K562 (cell line): Measurements from ENCODE around the gene UBASH3A. TPM values are rescaled to one million over a fixed set of nuclear protein-coding genes. Genes with fewer than 3 reads are reported as not detected.

Experiments
- ATAC-seq: fragments of 200-7000 bp; cut with Tn5 transposase; 3 replicates; pipeline ENCODE4 v1.9.1; 2020; ENCODE audit warnings: moderate library complexity
- BruUV-seq: library from RNA; stranded (reverse); fragments of 400-500 nt; replicated peaks from 2 replicates; lab custom pipeline; 2021; lab: Mats Ljungman, UMichigan
- CTCF ChIA-PET: fragments of 300-600 bp; formaldehyde crosslinking; extraction: SDS; loops from one replicate; lab custom pipeline; 2021; ENCODE audit warnings: low intra/inter-chr PET ratio; lab: Yijun Ruan, JAX
- POLR2A ChIA-PET: fragments of 300-600, 350-650 bp; sonication (Branson Sonifier 250); formaldehyde crosslinking; extraction: SDS; loops from one replicate; lab custom pipeline; 2021; ENCODE audit warnings: antibody characterized with exemption, inconsistent platforms; lab: Yijun Ruan, JAX
- DNase-seq, 4 experiments: peaks; one replicate each; pipeline versions ENCODE4 v3.0.0 to v3.0.0-alpha.2; 2011 to 2018; ENCODE audit warnings: low spot score in 3 of 4, mixed read lengths in 3 of 4; ENCODE audit errors: extremely low read depth in 1 of 4
- FAIRE-seq: peaks from 2 replicates; lab custom pipeline; 2011; peaks lifted over from hg19 to GRCh38; lab: Jason Lieb, UNC
- H2AFZ ChIP-seq: 2 replicates; pipeline ENCODE4 v1.6.0; 2011; ENCODE audit warnings: low read depth, low read length, control low read depth, inconsistent platforms
- H3K27ac ChIP-seq: fragments of 200-600 bp; 3 replicates; pipeline ENCODE4 v1.8.0; 2011; ENCODE audit warnings: low read depth, mild to moderate bottlenecking, control low read depth, inconsistent platforms, low read length, moderate library complexity, mixed read lengths; ENCODE audit errors: extremely low read depth
- H3K27me3 ChIP-seq, 2 experiments: fragments of 300-600 bp in 1 of 2; 2 replicates in 1 of 2; 3 replicates in 1 of 2; pipeline versions ENCODE4 v1.6.0 to v1.8.0; 2011; ENCODE audit warnings: inconsistent platforms in 2 of 2, low read length in 2 of 2, mild to moderate bottlenecking in 1 of 2, mixed read lengths in 1 of 2, moderate library complexity in 1 of 2; ENCODE audit not compliant: control insufficient read depth in 2 of 2, insufficient read depth in 2 of 2
- H3K36me3 ChIP-seq: fragments of 300-600 bp; 3 replicates; pipeline ENCODE4 v1.8.0; 2011; ENCODE audit warnings: mild to moderate bottlenecking, low read length, inconsistent platforms; ENCODE audit not compliant: control insufficient read depth, insufficient read depth
- H3K4me1 ChIP-seq, 2 experiments: fragments of 200-600 bp in 1 of 2; replicated peaks in 1 of 2; 2 replicates in 1 of 2; 3 replicates in 1 of 2; pipeline versions ENCODE4 v1.5.1 to v1.8.0; 2011; ENCODE audit warnings: inconsistent platforms in 2 of 2, low read length in 2 of 2, mild to moderate bottlenecking in 1 of 2, mixed read lengths in 1 of 2, moderate library complexity in 1 of 2; ENCODE audit not compliant: control insufficient read depth in 2 of 2, insufficient read depth in 2 of 2
- H3K4me2 ChIP-seq: 2 replicates; pipeline ENCODE4 v1.6.1; 2011; ENCODE audit warnings: low read length, control low read depth, inconsistent platforms, mixed read lengths; ENCODE audit not compliant: insufficient read depth
- H3K4me3 ChIP-seq: fragments of 200-600 bp; sonication (generic), shearing (Covaris generic); 2 replicates; pipeline ENCODE4 v1.5.1; 2016; ENCODE audit warnings: control low read depth, inconsistent platforms
- H3K79me2 ChIP-seq: fragments of 200-600 bp; 3 replicates; pipeline ENCODE4 v1.8.0; 2011; ENCODE audit warnings: low read length, inconsistent platforms; ENCODE audit not compliant: control insufficient read depth, insufficient read depth
- H3K9ac ChIP-seq, 2 experiments: 2 replicates each; pipeline versions ENCODE4 v1.6.0 to v1.6.1; 2011; ENCODE audit warnings: low read depth in 2 of 2, low read length in 2 of 2, control low read depth in 1 of 2, inconsistent platforms in 1 of 2, mild to moderate bottlenecking in 1 of 2, mixed read lengths in 1 of 2; ENCODE audit not compliant: insufficient read depth in 1 of 2
- H3K9me1 ChIP-seq: one replicate; pipeline ENCODE4 v1.6.0; 2011; ENCODE audit warnings: inconsistent platforms, mild to moderate bottlenecking, low read length, moderate library complexity; ENCODE audit not compliant: control insufficient read depth, insufficient read depth
- H3K9me3 ChIP-seq: replicated peaks from 2 replicates; pipeline ENCODE4 v1.5.1; 2011; ENCODE audit warnings: low read depth, low read length, inconsistent platforms; ENCODE audit not compliant: control insufficient read depth, insufficient read depth
- H4K20me1 ChIP-seq: replicated peaks from 2 replicates; pipeline ENCODE4 v1.6.1; 2011; ENCODE audit warnings: low read length, inconsistent platforms, mixed read lengths; ENCODE audit not compliant: control insufficient read depth, insufficient read depth
- BCOR ChIP-seq: fragments of 450-650 bp; IDR thresholded peaks from 2 replicates; pipeline ENCODE4 v1.6.1; 2016
- BRD4 ChIP-seq: fragments of 200-600 bp; sonication (generic); IDR thresholded peaks from 2 replicates; pipeline ENCODE4 v1.6.1; 2017; ENCODE audit warnings: inconsistent platforms
- CEBPG ChIP-seq, 3 experiments: fragments of 200-800 bp in 1 of 3; sonication (Bioruptor generic) in 1 of 3; sonication (generic) in 1 of 3; formaldehyde crosslinking in 1 of 3; IDR thresholded peaks in 2 of 3; conservative IDR thresholded peaks in 1 of 3; 2 replicates each; pipeline versions ENCODE4 v1.6.1 to v1.8.0; 2016 to 2022; ENCODE audit warnings: missing compliant biosample characterization in 2 of 3, missing genetic modification characterization in 2 of 3, mild to moderate bottlenecking in 1 of 3, missing genetic modification reagents in 1 of 3
- CREB1 ChIP-seq, 2 experiments: sonication (generic) in 1 of 2; formaldehyde crosslinking in 1 of 2; IDR thresholded peaks; 2 replicates each; pipeline versions ENCODE4 v1.6.1 to v1.8.0; 2012 to 2022; ENCODE audit warnings: inconsistent platforms in 1 of 2, mild to moderate bottlenecking in 1 of 2, missing genetic modification reagents in 1 of 2, moderate library complexity in 1 of 2
- ELF1 ChIP-seq: fragments of 200-800 bp; sonication (Bioruptor generic); IDR thresholded peaks from 2 replicates; pipeline ENCODE4 v1.6.1; 2016; ENCODE audit warnings: missing genetic modification characterization, missing compliant biosample characterization
- ESRRA ChIP-seq: fragments of 450-650 bp; IDR thresholded peaks from 2 replicates; pipeline ENCODE4 v1.6.1; 2014; ENCODE audit warnings: low read depth, mild to moderate bottlenecking, moderate library complexity, borderline replicate concordance
- GTF2A2 ChIP-seq: IDR thresholded peaks from 2 replicates; pipeline ENCODE4 v1.6.1; 2016; ENCODE audit warnings: mild to moderate bottlenecking, missing genetic modification characterization, missing compliant biosample characterization
- HSF4 ChIP-seq: fragments of 250-450 bp; sonication (Bioruptor Pico); IDR thresholded peaks from 2 replicates; pipeline ENCODE4 v2.1.2; 2022; ENCODE audit warnings: mild to moderate bottlenecking, moderate library complexity, borderline replicate concordance
- KDM1A ChIP-seq, 2 experiments: fragments of 450-650 bp; IDR thresholded peaks; 2 replicates each; pipeline ENCODE4 v1.6.1; 2016; ENCODE audit warnings: mild to moderate bottlenecking in 2 of 2
- LCOR ChIP-seq: sonication (generic); formaldehyde crosslinking; IDR thresholded peaks from 2 replicates; pipeline ENCODE4 v1.8.0; 2022; ENCODE audit warnings: mild to moderate bottlenecking, missing genetic modification reagents
- MAFF ChIP-seq: IDR thresholded peaks from 2 replicates; pipeline ENCODE4 v1.6.1; 2012; ENCODE audit warnings: low read length, improper control_type of control experiment
- PML ChIP-seq: IDR thresholded peaks from 2 replicates; pipeline ENCODE4 v1.6.1; 2012; ENCODE audit warnings: low read length, inconsistent platforms
- RBM14 ChIP-seq: fragments of 200-400 bp; formaldehyde crosslinking; IDR thresholded peaks from 2 replicates; pipeline ENCODE4 v1.6.1; 2018; ENCODE audit warnings: low read depth, mild to moderate bottlenecking, low read length, moderate library complexity, borderline replicate concordance; ENCODE audit not compliant: insufficient read depth
- RBM25 ChIP-seq: fragments of 200-400 bp; formaldehyde crosslinking; IDR thresholded peaks from 2 replicates; pipeline ENCODE4 v1.6.1; 2018; ENCODE audit warnings: low read length, low read depth, moderate library complexity; ENCODE audit not compliant: severe bottlenecking
- SMARCA5 ChIP-seq: fragments of 450-650 bp; IDR thresholded peaks from 2 replicates; pipeline ENCODE4 v1.6.1; 2016
- TCF3 ChIP-seq: sonication (generic); formaldehyde crosslinking; IDR thresholded peaks from 2 replicates; pipeline ENCODE4 v1.4.0; 2020; ENCODE audit warnings: mild to moderate bottlenecking, missing genetic modification reagents
- TEAD1 ChIP-seq, 2 experiments: fragments of 450-650 bp in 1 of 2; sonication (generic) in 1 of 2; formaldehyde crosslinking; IDR thresholded peaks; 2 replicates each; pipeline versions ENCODE4 v1.4.0 to v1.8.0; 2020 to 2022; ENCODE audit warnings: mild to moderate bottlenecking in 2 of 2, missing genetic modification reagents in 1 of 2
- TEAD4 ChIP-seq, 2 experiments: sonication (generic) in 1 of 2; formaldehyde crosslinking in 1 of 2; IDR thresholded peaks; 2 replicates each; pipeline versions ENCODE4 v1.6.1 to v1.8.0; 2012 to 2022; ENCODE audit warnings: borderline replicate concordance in 1 of 2, inconsistent platforms in 1 of 2, low read length in 1 of 2, mild to moderate bottlenecking in 1 of 2, missing genetic modification reagents in 1 of 2
- ZKSCAN1 ChIP-seq: fragments of 150-350 bp; IDR thresholded peaks from 2 replicates; pipeline ENCODE4 v1.6.1; 2016; ENCODE audit warnings: low read depth, low read length
- ZNF232 ChIP-seq: sonication (generic); formaldehyde crosslinking; IDR thresholded peaks from 2 replicates; pipeline ENCODE4 v1.8.0; 2022; ENCODE audit warnings: mild to moderate bottlenecking, missing genetic modification reagents
- ZNF76 ChIP-seq: fragments of 250-450 bp; sonication (Bioruptor Pico); IDR thresholded peaks from 2 replicates; pipeline ENCODE4 v1.4.0; 2020; ENCODE audit warnings: mild to moderate bottlenecking, moderate library complexity, borderline replicate concordance
- WGBS: fragments of 100-300 bp; shearing (Covaris generic); methylation state at CpG from one replicate; pipeline ENCODE4 v1.1.6; 2016; ENCODE audit warnings: low coverage, mixed read lengths; ENCODE audit not compliant: insufficient coverage; ENCODE audit errors: missing lambda C conversion rate; 5-methylcytosine and 5-hydroxymethylcytosine counted together
- in situ Hi-C: fragments of 300-500 bp; cut with MboI; formaldehyde crosslinking; loops from 4 replicates; pipeline ENCODE4 v1.15.0; 2018; ENCODE audit warnings: inconsistent platforms, mixed read lengths
- intact Hi-C: fragments of 100-400 bp; cut with micrococcal nuclease; formaldehyde crosslinking; loops from 2 replicates; pipeline ENCODE4 v1.14.2; 2022
- polyA plus RNA-seq, 8 experiments: library from polyadenylated mRNA; depleted of rRNA in 4 of 8; stranded (reverse) in 5 of 8; unstranded in 3 of 8; fragments of >200 nt; fragmentation: Nextera tagmentation in 2 of 8; fragmentation: Illumina TruSeq in 1 of 8; extraction: Ambion mirVana in 2 of 8; extraction: Trizol in 1 of 8; gene quantifications; 2 replicates each; pipeline versions ENCODE4 v1.2.1 to v1.2.3, GENCODE V29; 2011 to 2014; ENCODE audit warnings: inconsistent platforms in 1 of 8, missing spikeins in 1 of 8
- total RNA-seq, 7 experiments: library from RNA; depleted of rRNA in 6 of 7; stranded (reverse); fragments of >200 nt in 6 of 7; fragmentation: Illumina TruSeq in 2 of 7; extraction: Trizol in 2 of 7; gene quantifications; 2 replicates each; pipeline versions ENCODE4 v1.2.1 to v1.2.3, GENCODE V29; 2011 to 2021; ENCODE audit warnings: low replicate concordance in 1 of 7
- TF ChIP-seq, protein P1 (sequence below), 2 experiments: fragments of 450-650 bp; IDR thresholded peaks; 2 replicates each; pipeline ENCODE4 v1.6.1; 2016

UBASH3A gene
- total and polyA plus RNA-seq, 9 of the 15 experiments (the other 6 are each of a cell fraction or from before 2014, with no cell fraction given), result 0.23 to 1.8 (median 1.1) TPM

DNA sequence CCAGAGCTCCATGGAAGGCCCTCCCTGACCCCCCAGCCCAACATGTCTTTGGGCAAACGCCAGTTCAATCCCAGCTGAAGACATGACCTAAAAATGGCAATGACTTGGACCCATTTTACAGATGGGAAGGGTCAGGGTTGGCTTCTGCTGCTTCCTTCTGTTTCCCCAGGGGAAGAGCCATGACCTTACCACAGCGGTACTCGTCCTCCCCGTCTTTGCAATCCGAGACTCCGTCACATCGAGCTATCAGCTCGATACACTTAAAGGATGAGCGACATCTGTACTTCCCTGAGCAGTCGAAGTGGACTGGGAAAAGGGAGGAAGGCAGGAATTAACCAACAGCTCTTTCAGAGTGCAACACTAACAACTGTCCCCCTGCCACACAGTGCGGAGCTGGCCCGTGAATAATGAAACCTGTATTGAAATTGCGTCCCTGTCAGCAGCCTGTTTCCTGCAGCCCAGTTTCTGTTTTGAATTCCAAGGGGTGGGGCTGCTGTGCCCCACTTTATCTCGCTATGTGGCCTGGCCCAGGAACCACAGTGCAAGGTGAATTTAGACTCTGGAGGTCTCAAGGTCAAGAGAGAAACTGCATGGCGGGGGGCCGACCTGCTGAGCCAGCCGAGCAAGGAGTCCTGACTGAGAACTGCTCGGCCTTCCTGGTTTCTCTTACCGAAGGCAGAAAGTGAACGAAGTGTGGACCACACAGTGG is 14.8 kb upstream of the UBASH3A start:
- Histone ChIP-seq H3K27ac (no peak overlapping the region), H3K4me2 (peak overlapping the region; percentile 54), H3K4me1 (peaks cover 13 to 16% of the 10 kb centered on the region in 2 experiments; a peak in 3 of 5 replicates), H3K36me3 (no peaks in the 10 kb centered on the region), H3K9me1 (no peaks in the 10 kb centered on the region), H3K4me3 (no peak overlapping the region), H3K9ac (peak overlapping the region in 1 of 2 experiments; percentile 30; a peak in 1 of 4 replicates), H3K9me3 (no peaks in the 10 kb centered on the region), H3K79me2 (no peaks in the 10 kb centered on the region), H2AFZ (peak overlapping the region; percentile 78), H3K27me3 (peaks cover 12 to 37% of the 10 kb centered on the region in 2 experiments), H4K20me1 (no peaks in the 10 kb centered on the region)
- 14% methylated on average over 20 of the region's 20 CpGs for whole genome bisulfite sequencing
- intact Hi-C loops, result no loop called here
- peak in 2 of 4 experiments; percentile 37 to 43 for DNase-seq
- ChIA-PET POLR2A (interaction anchor here (0.6 kb wide), 1 partner anchor 260 kb away, joined by 3 read pairs; no protein-coding TSS in a partner anchor), CTCF (no interaction called here)
- no TSS peak for BruUV-seq
- in situ Hi-C loops, result no loop called here
- FAIRE-seq, result no peak
- peak; percentile 51 for ATAC-seq
- no peak for TF ChIP-seq GTF2A2 (tag)
- peak; percentile 28; the same call in 1 of the 2 replicates for TF ChIP-seq TCF3 (CRISPR knock-in tag)
- TF ChIP-seq TEAD1 (CRISPR knock-in tag; IDR thresholded peaks at IDR 0.05), result peak in 1 of 2 experiments; percentile 91; a peak in 2 of 4 replicates
- TF ChIP-seq BRD4, result no peak
- TF ChIP-seq, protein P1, sequence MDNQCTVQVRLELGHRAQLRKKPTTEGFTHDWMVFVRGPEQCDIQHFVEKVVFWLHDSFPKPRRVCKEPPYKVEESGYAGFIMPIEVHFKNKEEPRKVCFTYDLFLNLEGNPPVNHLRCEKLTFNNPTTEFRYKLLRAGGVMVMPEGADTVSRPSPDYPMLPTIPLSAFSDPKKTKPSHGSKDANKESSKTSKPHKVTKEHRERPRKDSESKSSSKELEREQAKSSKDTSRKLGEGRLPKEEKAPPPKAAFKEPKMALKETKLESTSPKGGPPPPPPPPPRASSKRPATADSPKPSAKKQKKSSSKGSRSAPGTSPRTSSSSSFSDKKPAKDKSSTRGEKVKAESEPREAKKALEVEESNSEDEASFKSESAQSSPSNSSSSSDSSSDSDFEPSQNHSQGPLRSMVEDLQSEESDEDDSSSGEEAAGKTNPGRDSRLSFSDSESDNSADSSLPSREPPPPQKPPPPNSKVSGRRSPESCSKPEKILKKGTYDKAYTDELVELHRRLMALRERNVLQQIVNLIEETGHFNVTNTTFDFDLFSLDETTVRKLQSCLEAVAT (IDR thresholded peaks at IDR 0.05), result no peak
- TF ChIP-seq ZKSCAN1, result no peak
- TF ChIP-seq CEBPG (CRISPR knock-in tag; IDR thresholded peaks at IDR 0.05), result no peak
- no peak for TF ChIP-seq CEBPG (tag; conservative IDR thresholded peaks at IDR 0.05 in 1 of 2, IDR thresholded peaks at IDR 0.05 in 1 of 2)
- no peak for TF ChIP-seq PML
- no peak for TF ChIP-seq ZNF76 (CRISPR knock-in tag)
- no peak for TF ChIP-seq RBM14
- no peak for TF ChIP-seq ELF1 (tag)
- peak; percentile 37; the same call in 1 of the 2 replicates for TF ChIP-seq ESRRA
- TF ChIP-seq ZNF232 (CRISPR knock-in tag), result no peak
- TF ChIP-seq LCOR, result no peak
- TF ChIP-seq MAFF, result no peak
- TF ChIP-seq BCOR, result peak; percentile 72; the same call in 1 of the 2 replicates
- no peak for TF ChIP-seq CREB1 (IDR thresholded peaks at IDR 0.05)
- TF ChIP-seq CREB1 (CRISPR knock-in tag; IDR thresholded peaks at IDR 0.05), result no peak
- no peak for TF ChIP-seq HSF4 (CRISPR knock-in tag)
- TF ChIP-seq SMARCA5, result peak; percentile 42; the same call in 1 of the 2 replicates
- TF ChIP-seq TEAD4 (IDR thresholded peaks at IDR 0.05; ENCODE audit: low read length), result peak; percentile 74
- no peak for TF ChIP-seq TEAD4 (CRISPR knock-in tag; IDR thresholded peaks at IDR 0.05; ENCODE audit: borderline replicate concordance)
- peak; percentile 61 for TF ChIP-seq RBM25
- TF ChIP-seq KDM1A (IDR thresholded peaks at IDR 0.05), result 0 out of 4 replicates have a peak, but pooled peaks of 1 of the 2 experiments have one; percentile 58
